GM11168 (cell line): Measurements from ENCODE around the gene TPPP.

Experiments
- in situ Hi-C: fragments of 300-500 bp; cut with MboI; formaldehyde crosslinking; loops from one replicate; pipeline ENCODE4 v1.12.0; 2022; ENCODE audit warnings: low sequenced_read_pairs; ENCODE audit not compliant: unreplicated experiment

Gene TPPP

GRCh38 chr5:679166-679895 is 13.8 kb downstream of the TPPP start:
- in situ Hi-C loops: loop anchor here (5.0 kb wide), 1 partner anchor 93 kb away; no protein-coding TSS in a partner anchor

GRCh38 chr5:678521-678920 is 14.6 kb downstream of the TPPP start:
- in situ Hi-C loops: loop anchor here (5.0 kb wide), 1 partner anchor 94 kb away; no protein-coding TSS in a partner anchor

- in situ Hi-C loops: loop anchor here (5.0 kb wide), 1 partner anchor 95 kb away; no protein-coding TSS in a partner anchor
Measured at GRCh38 chr5:677131-678101, 15.7 kb downstream of the TPPP start.

- in situ Hi-C loops: loop anchor here (5.0 kb wide), 1 partner anchor 96 kb away; no protein-coding TSS in a partner anchor
Measured at GRCh38 chr5:676699-677076, 16.5 kb downstream of the TPPP start.

GRCh38 chr5:675871-676698 is 17.1 kb downstream of the TPPP start:
- in situ Hi-C loops: loop anchor here (5.0 kb wide), 1 partner anchor 96 kb away; no protein-coding TSS in a partner anchor

GRCh38 chr5:675111-675870 is 17.9 kb downstream of the TPPP start:
- in situ Hi-C loops: loop anchor here (5.0 kb wide), 1 partner anchor 97 kb away; no protein-coding TSS in a partner anchor

- in situ Hi-C loops: loop anchor here (5.0 kb wide), 1 partner anchor 98 kb away; no protein-coding TSS in a partner anchor
Measured at GRCh38 chr5:674630-675011, 18.5 kb downstream of the TPPP start.

- in situ Hi-C loops: no loop called here
Measured at GRCh38 chr5:673831-674629, 19.1 kb downstream of the TPPP start.

GRCh38 chr5:673161-673830 is 19.9 kb downstream of the TPPP start:
- in situ Hi-C loops: no loop called here

- in situ Hi-C loops: no loop called here
Measured at GRCh38 chr5:672329-673160, 20.6 kb downstream of the TPPP start.

GRCh38 chr5:671459-672328 is 21.5 kb downstream of the TPPP start:
- in situ Hi-C loops: no loop called here

GRCh38 chr5:670396-671270 is 22.5 kb downstream of the TPPP start:
- in situ Hi-C loops: no loop called here

- in situ Hi-C loops: no loop called here
Measured at GRCh38 chr5:669842-670395, 23.2 kb downstream of the TPPP start.

GRCh38 chr5:669111-669841 is 23.9 kb downstream of the TPPP start:
- in situ Hi-C loops: no loop called here
